Activated naive CD8-positive, alpha-beta T cell treated with anti-CD3 and anti-CD28 coated beads for 36 hours (primary cell): Measurements from ENCODE around the gene MYOC. TPM values are rescaled to one million over a fixed set of nuclear protein-coding genes. Genes with fewer than 3 reads are reported as not detected.
"Not testable (repeated sequence)": the region's sequence is repeated elsewhere in the genome, so short reads cannot be mapped to it uniquely, and the experiment has no call there.

Source experiments
- DNase-seq: peaks from one replicate; pipeline ENCODE4 v3.0.0; 2021
- H3K27ac Mint-ChIP-seq: one replicate; pipeline ENCODE4 v1.8.0; 2022; ENCODE audit warnings: mild to moderate bottlenecking, moderate library complexity, mixed read lengths
- H3K27me3 Mint-ChIP-seq: one replicate; pipeline ENCODE4 v1.8.0; 2022; ENCODE audit warnings: mild to moderate bottlenecking, mixed read lengths
- H3K36me3 Mint-ChIP-seq: one replicate; pipeline ENCODE4 v1.8.0; 2021; ENCODE audit warnings: mild to moderate bottlenecking, mixed read lengths
- H3K4me1 Mint-ChIP-seq: one replicate; pipeline ENCODE4 v1.8.0; 2021; ENCODE audit warnings: mixed read lengths
- H3K4me3 Mint-ChIP-seq: one replicate; pipeline ENCODE4 v1.8.0; 2022; ENCODE audit warnings: mild to moderate bottlenecking, moderate library complexity, mixed read lengths
- H3K9me3 Mint-ChIP-seq: one replicate; pipeline ENCODE4 v1.8.0; 2022; ENCODE audit warnings: mixed read lengths
- total RNA-seq, 2 experiments: library from RNA; stranded (reverse); gene quantifications; one replicate each; pipeline ENCODE4 v1.2.3, GENCODE V29; 2021

The MYOC gene
- total RNA-seq, 2 experiments from 2014 or later = not detected

- Mint-ChIP-seq H3K4me1 (no peaks in the 10 kb centered on the region), H3K4me3 (no peak overlapping the region), H3K36me3 (no peaks in the 10 kb centered on the region), H3K9me3 (no peaks in the 10 kb centered on the region), H3K27ac (no peak overlapping the region), H3K27me3 (peaks cover 7% of the 10 kb centered on the region)
- DNase-seq = no peak
Measured at GRCh38 chr1:171661076-171661650, 8.7 kb upstream of the MYOC start.

- H3K4me1 Mint-ChIP-seq, H3K9me3 Mint-ChIP-seq, H3K36me3 Mint-ChIP-seq, H3K4me3 Mint-ChIP-seq, H3K27ac Mint-ChIP-seq, DNase-seq: not testable (repeated sequence)
- H3K27me3 Mint-ChIP-seq = peaks cover 22% of the 10 kb centered on the region
Measured at GRCh38 chr1:171656206-171656605, 3.7 kb upstream of the MYOC start.

GRCh38 chr1:171655746-171656116 lies 3.2 kb upstream of the MYOC start:
- Mint-ChIP-seq H3K36me3 (no peaks in the 10 kb centered on the region), H3K4me3 (peak overlapping the region; percentile 29)
- no peak for DNase-seq

GRCh38 chr1:171654942-171655745 lies 2.7 kb upstream of the MYOC start:
- Mint-ChIP-seq H3K27me3 (peaks cover 22% of the 10 kb centered on the region), H3K9me3 (no peaks in the 10 kb centered on the region), H3K36me3 (no peaks in the 10 kb centered on the region), H3K4me3 (peak overlapping the region; percentile 49), H3K4me1 (peaks cover 8% of the 10 kb centered on the region), H3K27ac (no peak overlapping the region)
- DNase-seq = peak; percentile 72

More at GRCh38 chr1:171655746-171656116, 3.2 kb upstream of the MYOC start:
- Mint-ChIP-seq H3K27me3 (peaks cover 22% of the 10 kb centered on the region), H3K9me3 (no peaks in the 10 kb centered on the region), H3K27ac (no peak overlapping the region), H3K4me1 (peaks cover 8% of the 10 kb centered on the region)

GRCh38 chr1:171654201-171654941 lies 1.9 kb upstream of the MYOC start:
- Mint-ChIP-seq H3K36me3 (no peaks in the 10 kb centered on the region), H3K9me3 (no peaks in the 10 kb centered on the region), H3K4me3 (no peak overlapping the region), H3K27me3 (peaks cover 22% of the 10 kb centered on the region), H3K27ac (no peak overlapping the region), H3K4me1 (peaks cover 8% of the 10 kb centered on the region)
- DNase-seq = no peak

GRCh38 chr1:171653796-171654195 lies 1.3 kb upstream of the MYOC start:
- Mint-ChIP-seq H3K4me3 (no peak overlapping the region), H3K27me3 (peaks cover 22% of the 10 kb centered on the region), H3K4me1 (peaks cover 8% of the 10 kb centered on the region), H3K27ac (no peak overlapping the region), H3K9me3 (no peaks in the 10 kb centered on the region), H3K36me3 (no peaks in the 10 kb centered on the region)
- no peak for DNase-seq

GRCh38 chr1:171646249-171646560 lies 6.3 kb downstream of the MYOC start:
- no peak for DNase-seq
- peaks cover 6% of the 10 kb centered on the region for H3K4me1 Mint-ChIP-seq
- no peak overlapping the region for H3K27ac Mint-ChIP-seq
- H3K9me3 Mint-ChIP-seq = no peaks in the 10 kb centered on the region
- no peak overlapping the region for H3K4me3 Mint-ChIP-seq
- H3K36me3 Mint-ChIP-seq = no peaks in the 10 kb centered on the region
- peaks cover 6% of the 10 kb centered on the region for H3K27me3 Mint-ChIP-seq

GRCh38 chr1:171645553-171646248 lies 6.8 kb downstream of the MYOC start:
- no peak for DNase-seq
- peaks cover 6% of the 10 kb centered on the region for H3K4me1 Mint-ChIP-seq
- peaks cover 6% of the 10 kb centered on the region for H3K27me3 Mint-ChIP-seq
- no peaks in the 10 kb centered on the region for H3K9me3 Mint-ChIP-seq
- no peaks in the 10 kb centered on the region for H3K36me3 Mint-ChIP-seq
- H3K4me3 Mint-ChIP-seq = no peak overlapping the region
- H3K27ac Mint-ChIP-seq = no peak overlapping the region

GRCh38 chr1:171644805-171645483 lies 7.5 kb downstream of the MYOC start:
- Mint-ChIP-seq H3K27ac (no peak overlapping the region), H3K36me3 (no peaks in the 10 kb centered on the region), H3K4me3 (no peak overlapping the region), H3K9me3 (no peaks in the 10 kb centered on the region), H3K4me1 (peaks cover 6% of the 10 kb centered on the region), H3K27me3 (peaks cover 6% of the 10 kb centered on the region)
- DNase-seq = peak; percentile 63

GRCh38 chr1:171643156-171643555 lies 9.3 kb downstream of the MYOC start:
- no peak for DNase-seq
- H3K4me1 Mint-ChIP-seq = peaks cover 6% of the 10 kb centered on the region
- H3K27ac Mint-ChIP-seq = no peak overlapping the region
- peaks cover 6% of the 10 kb centered on the region for H3K27me3 Mint-ChIP-seq
- H3K4me3 Mint-ChIP-seq = no peak overlapping the region
- H3K36me3 Mint-ChIP-seq = no peaks in the 10 kb centered on the region
- no peaks in the 10 kb centered on the region for H3K9me3 Mint-ChIP-seq

- no peak overlapping the region for H3K27ac Mint-ChIP-seq
- peaks cover 6% of the 10 kb centered on the region for H3K27me3 Mint-ChIP-seq
- H3K4me1 Mint-ChIP-seq = peaks cover 6% of the 10 kb centered on the region
- no peaks in the 10 kb centered on the region for H3K9me3 Mint-ChIP-seq
- H3K36me3 Mint-ChIP-seq = no peaks in the 10 kb centered on the region
- no peak overlapping the region for H3K4me3 Mint-ChIP-seq
- DNase-seq = no peak
Measured at GRCh38 chr1:171642197-171642596, 10.3 kb downstream of the MYOC start.

GRCh38 chr1:171641076-171641864 lies 11.2 kb downstream of the MYOC start:
- no peaks in the 10 kb centered on the region for H3K36me3 Mint-ChIP-seq
- no peaks in the 10 kb centered on the region for H3K9me3 Mint-ChIP-seq
- H3K4me3 Mint-ChIP-seq = no peak overlapping the region
- H3K4me1 Mint-ChIP-seq = peaks cover 6% of the 10 kb centered on the region
- no peak for DNase-seq
- H3K27me3 Mint-ChIP-seq = peaks cover 6% of the 10 kb centered on the region
- H3K27ac Mint-ChIP-seq = no peak overlapping the region

- H3K27ac Mint-ChIP-seq = no peak overlapping the region
- H3K9me3 Mint-ChIP-seq = no peaks in the 10 kb centered on the region
- H3K4me3 Mint-ChIP-seq = no peak overlapping the region
- no peaks in the 10 kb centered on the region for H3K36me3 Mint-ChIP-seq
- peaks cover 9% of the 10 kb centered on the region for H3K4me1 Mint-ChIP-seq
- DNase-seq = no peak
- H3K27me3 Mint-ChIP-seq = peaks cover 6% of the 10 kb centered on the region
Measured at GRCh38 chr1:171640225-171640624, 12.3 kb downstream of the MYOC start.

- Mint-ChIP-seq H3K27ac (no peak overlapping the region), H3K4me3 (no peak overlapping the region), H3K9me3 (no peaks in the 10 kb centered on the region), H3K27me3 (no peaks in the 10 kb centered on the region), H3K36me3 (no peaks in the 10 kb centered on the region), H3K4me1 (peaks cover 4% of the 10 kb centered on the region)
- DNase-seq = no peak
Measured at GRCh38 chr1:171637928-171638576, 14.4 kb downstream of the MYOC start.
